ENCODE measurements around the gene IGF1R. TPM values are rescaled to one million over a fixed set of nuclear protein-coding genes. Genes with fewer than 3 reads are reported as not detected.

Gene IGF1R
- total RNA-seq, 5 donors from 2014 or later (not counting 1 experiment from before 2014, with no cell fraction given): 40.3 to 97.2 (median 79.4) TPM

GRCh38 chr15:98711810-98712209, 63.5 kb downstream of the IGF1R start:
- Mint-ChIP-seq H3K27ac (no peak overlapping the region), H3K27me3 (no peaks in the 10 kb centered on the region), H3K9me3 (peaks cover 11 to 15% (median 12%) of the 10 kb centered on the region in 3 donors), H3K4me1 (peaks cover 57 to 78% (median 60%) of the 10 kb centered on the region in 3 donors), H3K4me3 (peak overlapping the region in 1 of 3 donors; percentile 4), H3K36me3 (peaks cover 38% of the 10 kb centered on the region)
- Histone ChIP-seq H3K9me3 (no peaks in the 10 kb centered on the region), H3K4me1 (ENCODE audit: control insufficient read depth in 1 of 2, extremely low read depth in 1 of 2, insufficient read depth in 2 of 2, low read length in 2 of 2) (peaks cover 33 to 41% of the 10 kb centered on the region in 2 experiments), H3K4me3 (ENCODE audit: control insufficient read depth in 1 of 2, extremely low read depth in 1 of 2, low read length in 1 of 2) (no peak overlapping the region), H3K36me3 (ENCODE audit: control insufficient read depth in 2 of 2, extremely low read depth in 1 of 2, insufficient read depth in 1 of 2, low read length in 1 of 2) (peaks cover 3% of the 10 kb centered on the region in 2 donors), H3K27me3 (replicated peaks in 1 of 2; ENCODE audit: control insufficient read depth in 2 of 2, extremely low read depth in 1 of 2, insufficient read depth in 2 of 2, low read length in 1 of 2) (no peaks in the 10 kb centered on the region), H3K27ac (ENCODE audit: low read length) (no peak overlapping the region)
- ATAC-seq (replicated peaks in 1 of 4) (no peak), DNase-seq (no peak)
- WGBS (ENCODE audit: insufficient coverage): no CpG with 5 or more reads among the region's 2 CpGs
- ChIA-PET CTCF (interaction anchor here in 1 of 2 donors (1.0 kb wide), 1 partner anchor 67 kb away, joined by 4 read pairs; no protein-coding TSS in a partner anchor), POLR2A (no interaction called here)

- peaks cover 37 to 46% of the 10 kb centered on the region in 2 experiments for H3K4me1 ChIP-seq (ENCODE audit: control insufficient read depth in 1 of 2, extremely low read depth in 1 of 2, insufficient read depth in 2 of 2, low read length in 2 of 2)
- Mint-ChIP-seq H3K27me3 (no peaks in the 10 kb centered on the region), H3K4me3 (peak overlapping the region; percentile 11 to 63 (median 18)), H3K4me1 (peaks cover 63 to 79% (median 66%) of the 10 kb centered on the region in 3 donors), H3K27ac (peak overlapping the region; percentile 60 to 78), H3K9me3 (peaks cover 11 to 15% (median 12%) of the 10 kb centered on the region in 3 donors), H3K36me3 (peaks cover 32% of the 10 kb centered on the region)
- peaks cover 0 to 3% of the 10 kb centered on the region in 2 donors for H3K36me3 ChIP-seq (ENCODE audit: control insufficient read depth in 2 of 2, extremely low read depth in 1 of 2, insufficient read depth in 1 of 2, low read length in 1 of 2)
- no peaks in the 10 kb centered on the region for H3K9me3 ChIP-seq
- WGBS (ENCODE audit: insufficient coverage): 90% methylated on average over 15 of the region's 16 CpGs
- H3K4me3 ChIP-seq (ENCODE audit: control insufficient read depth in 1 of 2, extremely low read depth in 1 of 2, low read length in 1 of 2): no peak overlapping the region
- ATAC-seq (replicated peaks in 1 of 4) (peak in 2 of 4 experiments; percentile 8 to 19), DNase-seq (no peak)
- ChIA-PET CTCF (interaction anchor here in 1 of 2 donors (0.7 to 1.0 kb wide), 2 partner anchors 66 to 132 kb away, joined by 3 to 4 read pairs; no protein-coding TSS in a partner anchor), POLR2A (no interaction called here)
- H3K27ac ChIP-seq (ENCODE audit: low read length): no peak overlapping the region
- no peaks in the 10 kb centered on the region for H3K27me3 ChIP-seq (replicated peaks in 1 of 2; ENCODE audit: control insufficient read depth in 2 of 2, extremely low read depth in 1 of 2, insufficient read depth in 2 of 2, low read length in 1 of 2)
Measured at GRCh38 chr15:98712845-98713584, 64.7 kb downstream of the IGF1R start.

GRCh38 chr15:98713585-98714001, 65.3 kb downstream of the IGF1R start:
- Mint-ChIP-seq H3K27me3 (no peaks in the 10 kb centered on the region), H3K4me1 (peaks cover 64 to 79% (median 66%) of the 10 kb centered on the region in 3 donors), H3K9me3 (peaks cover 11 to 15% (median 12%) of the 10 kb centered on the region in 3 donors), H3K4me3 (peak overlapping the region; percentile 11 to 63 (median 18)), H3K36me3 (peaks cover 26% of the 10 kb centered on the region), H3K27ac (peak overlapping the region; percentile 60 to 78)
- peaks cover 0 to 3% of the 10 kb centered on the region in 2 donors for H3K36me3 ChIP-seq (ENCODE audit: control insufficient read depth in 2 of 2, extremely low read depth in 1 of 2, insufficient read depth in 1 of 2, low read length in 1 of 2)
- ATAC-seq (replicated peaks in 1 of 4): peak; percentile 39 to 88 (median 66)
- WGBS (ENCODE audit: insufficient coverage): 34% methylated on average over 2 of the region's 3 CpGs
- H3K9me3 ChIP-seq: no peaks in the 10 kb centered on the region
- POLR2A ChIA-PET: no interaction called here
- CTCF ChIA-PET: no interaction called here
- no peaks in the 10 kb centered on the region for H3K27me3 ChIP-seq (replicated peaks in 1 of 2; ENCODE audit: control insufficient read depth in 2 of 2, extremely low read depth in 1 of 2, insufficient read depth in 2 of 2, low read length in 1 of 2)
- H3K4me1 ChIP-seq (ENCODE audit: control insufficient read depth in 1 of 2, extremely low read depth in 1 of 2, insufficient read depth in 2 of 2, low read length in 2 of 2): peaks cover 37 to 51% of the 10 kb centered on the region in 2 experiments
- no peak overlapping the region for H3K27ac ChIP-seq (ENCODE audit: low read length)
- H3K4me3 ChIP-seq (ENCODE audit: control insufficient read depth in 1 of 2, extremely low read depth in 1 of 2, low read length in 1 of 2): peak overlapping the region in 1 of 2 donors; percentile 54
- peak in 10 of 35 experiments; percentile 3 to 57 (median 12) for DNase-seq

GRCh38 chr15:98714922-98715321, 66.6 kb downstream of the IGF1R start:
- H3K4me3 Mint-ChIP-seq: peak overlapping the region in 1 of 3 donors; percentile 63
- H3K27me3 Mint-ChIP-seq: no peaks in the 10 kb centered on the region
- H3K27ac Mint-ChIP-seq: peak overlapping the region in 1 of 2 donors; percentile 57
- peaks cover 67 to 79% (median 75%) of the 10 kb centered on the region in 3 donors for H3K4me1 Mint-ChIP-seq
- H3K36me3 Mint-ChIP-seq: peaks cover 17% of the 10 kb centered on the region
- no peak for ATAC-seq (replicated peaks in 1 of 4)
- H3K4me1 ChIP-seq (ENCODE audit: control insufficient read depth in 1 of 2, extremely low read depth in 1 of 2, insufficient read depth in 2 of 2, low read length in 2 of 2): peaks cover 39 to 51% of the 10 kb centered on the region in 2 experiments
- CTCF ChIA-PET: interaction anchor here in 1 of 2 donors (0.5 kb wide), 1 partner anchor 200 kb away, joined by 3 read pairs; no protein-coding TSS in a partner anchor
- DNase-seq: no peak
- H3K27ac ChIP-seq (ENCODE audit: low read length): no peak overlapping the region
- 89% methylated on average over 7 of the region's 7 CpGs for WGBS (ENCODE audit: insufficient coverage)
- POLR2A ChIA-PET: interaction anchor here in 1 of 2 donors (0.6 kb wide), 1 partner anchor 178 kb away, joined by 4 read pairs; no protein-coding TSS in a partner anchor
- H3K36me3 ChIP-seq (ENCODE audit: control insufficient read depth in 2 of 2, extremely low read depth in 1 of 2, insufficient read depth in 1 of 2, low read length in 1 of 2): peaks cover 0 to 3% of the 10 kb centered on the region in 2 donors
- no peaks in the 10 kb centered on the region for H3K9me3 ChIP-seq
- H3K4me3 ChIP-seq (ENCODE audit: control insufficient read depth in 1 of 2, extremely low read depth in 1 of 2, low read length in 1 of 2): no peak overlapping the region
- H3K9me3 Mint-ChIP-seq: peaks cover 11 to 15% (median 12%) of the 10 kb centered on the region in 3 donors
- H3K27me3 ChIP-seq (replicated peaks in 1 of 2; ENCODE audit: control insufficient read depth in 2 of 2, extremely low read depth in 1 of 2, insufficient read depth in 2 of 2, low read length in 1 of 2): no peaks in the 10 kb centered on the region

- no peak overlapping the region for H3K4me3 ChIP-seq (ENCODE audit: control insufficient read depth in 1 of 2, extremely low read depth in 1 of 2, low read length in 1 of 2)
- no peak for DNase-seq
- H3K9me3 ChIP-seq: no peaks in the 10 kb centered on the region
- Mint-ChIP-seq H3K27me3 (no peaks in the 10 kb centered on the region), H3K4me1 (peaks cover 72 to 84% (median 80%) of the 10 kb centered on the region in 3 donors), H3K27ac (no peak overlapping the region), H3K4me3 (peak overlapping the region in 1 of 3 donors; percentile 63), H3K9me3 (peaks cover 11 to 15% (median 12%) of the 10 kb centered on the region in 3 donors), H3K36me3 (peaks cover 17% of the 10 kb centered on the region)
- POLR2A ChIA-PET: no interaction called here
- H3K27ac ChIP-seq (ENCODE audit: low read length): no peak overlapping the region
- no peaks in the 10 kb centered on the region for H3K27me3 ChIP-seq (replicated peaks in 1 of 2; ENCODE audit: control insufficient read depth in 2 of 2, extremely low read depth in 1 of 2, insufficient read depth in 2 of 2, low read length in 1 of 2)
- peaks cover 40 to 51% of the 10 kb centered on the region in 2 experiments for H3K4me1 ChIP-seq (ENCODE audit: control insufficient read depth in 1 of 2, extremely low read depth in 1 of 2, insufficient read depth in 2 of 2, low read length in 2 of 2)
- H3K36me3 ChIP-seq (ENCODE audit: control insufficient read depth in 2 of 2, extremely low read depth in 1 of 2, insufficient read depth in 1 of 2, low read length in 1 of 2): peaks cover 0 to 3% of the 10 kb centered on the region in 2 donors
- 95% methylated on average over 7 of the region's 7 CpGs for WGBS (ENCODE audit: insufficient coverage)
- CTCF ChIA-PET: no interaction called here
- ATAC-seq (replicated peaks in 1 of 4): no peak
Measured at GRCh38 chr15:98715401-98715800, 67.1 kb downstream of the IGF1R start.

- Mint-ChIP-seq H3K9me3 (peaks cover 11 to 13% (median 12%) of the 10 kb centered on the region in 3 donors), H3K4me3 (peak overlapping the region; percentile 11 to 63 (median 25)), H3K4me1 (peaks cover 78 to 89% (median 85%) of the 10 kb centered on the region in 3 donors), H3K27ac (peak overlapping the region; percentile 0 to 24), H3K36me3 (peaks cover 16% of the 10 kb centered on the region), H3K27me3 (no peaks in the 10 kb centered on the region)
- peaks cover 0 to 3% of the 10 kb centered on the region in 2 donors for H3K36me3 ChIP-seq (ENCODE audit: control insufficient read depth in 2 of 2, extremely low read depth in 1 of 2, insufficient read depth in 1 of 2, low read length in 1 of 2)
- peak overlapping the region in 1 of 2 donors; percentile 12 for H3K4me3 ChIP-seq (ENCODE audit: control insufficient read depth in 1 of 2, extremely low read depth in 1 of 2, low read length in 1 of 2)
- peaks cover 45 to 51% of the 10 kb centered on the region in 2 experiments for H3K4me1 ChIP-seq (ENCODE audit: control insufficient read depth in 1 of 2, extremely low read depth in 1 of 2, insufficient read depth in 2 of 2, low read length in 2 of 2)
- no peaks in the 10 kb centered on the region for H3K9me3 ChIP-seq
- 8% methylated on average over 2 of the region's 9 CpGs for whole genome bisulfite sequencing (ENCODE audit: insufficient coverage)
- no peak overlapping the region for H3K27ac ChIP-seq (ENCODE audit: low read length)
- ATAC-seq (replicated peaks in 1 of 4) (peak in 3 of 4 experiments; percentile 37 to 62 (median 39)), DNase-seq (peak in 2 of 35 experiments; percentile 4 to 27)
- H3K27me3 ChIP-seq (replicated peaks in 1 of 2; ENCODE audit: control insufficient read depth in 2 of 2, extremely low read depth in 1 of 2, insufficient read depth in 2 of 2, low read length in 1 of 2): no peaks in the 10 kb centered on the region
- CTCF ChIA-PET: no interaction called here
- POLR2A ChIA-PET: no interaction called here
Measured at GRCh38 chr15:98715890-98716443, 67.6 kb downstream of the IGF1R start.
